ENCODE data around the gene DEFB114. TPM values are rescaled to one million over a fixed set of nuclear protein-coding genes. Genes with fewer than 3 reads are reported as not detected.
"Not testable (repeated sequence)": the region's sequence is repeated elsewhere in the genome, so short reads cannot be mapped to it uniquely, and the experiment has no call there.

Gene DEFB114
- total RNA-seq, 1 donor from 2014 or later: not detected

- Mint-ChIP-seq H3K4me1 (ENCODE audit: low read depth) (no peaks in the 10 kb centered on the region), H3K27me3 (ENCODE audit: low read depth) (no peaks in the 10 kb centered on the region), H3K36me3 (ENCODE audit: low read depth) (no peaks in the 10 kb centered on the region), H3K27ac (no peak overlapping the region), H3K4me3 (ENCODE audit: low read depth) (no peak overlapping the region), H3K9me3 (no peaks in the 10 kb centered on the region)
- intact Hi-C loops (cut with micrococcal nuclease): no loop called here
- no peak for DNase-seq (ENCODE audit: low spot score)
These were observed 2.4 kb upstream of the DEFB114 start for GRCh38 chr6:49966334-49966733.

DNA sequence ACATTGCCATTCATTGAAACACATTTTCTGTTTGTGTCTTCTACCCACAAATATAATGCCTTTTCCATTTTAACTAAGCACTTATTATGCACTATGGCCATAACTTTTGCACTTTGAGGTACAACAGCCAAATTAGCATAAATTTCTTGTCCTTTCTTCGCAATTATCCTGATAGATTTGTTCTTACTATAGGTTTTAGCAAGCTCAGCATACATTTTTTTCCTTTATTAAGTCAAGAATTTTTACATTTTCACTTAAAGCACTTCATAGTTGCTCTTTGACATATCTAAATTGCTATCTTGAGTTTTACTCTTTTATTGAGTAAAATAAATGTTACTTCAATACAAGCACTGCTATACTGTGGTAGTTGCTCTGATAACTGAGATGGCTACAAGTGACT is 5.8 kb downstream of the DEFB114 start:
- no peaks in the 10 kb centered on the region for H3K9me3 Mint-ChIP-seq
- no peaks in the 10 kb centered on the region for H3K4me1 Mint-ChIP-seq (ENCODE audit: low read depth)
- no peak for DNase-seq (ENCODE audit: low spot score)
- no peak overlapping the region for H3K4me3 Mint-ChIP-seq (ENCODE audit: low read depth)
- H3K27ac Mint-ChIP-seq: no peak overlapping the region
- intact Hi-C loops (cut with micrococcal nuclease): no loop called here
- no peaks in the 10 kb centered on the region for H3K27me3 Mint-ChIP-seq (ENCODE audit: low read depth)
- no peaks in the 10 kb centered on the region for H3K36me3 Mint-ChIP-seq (ENCODE audit: low read depth)

DNA sequence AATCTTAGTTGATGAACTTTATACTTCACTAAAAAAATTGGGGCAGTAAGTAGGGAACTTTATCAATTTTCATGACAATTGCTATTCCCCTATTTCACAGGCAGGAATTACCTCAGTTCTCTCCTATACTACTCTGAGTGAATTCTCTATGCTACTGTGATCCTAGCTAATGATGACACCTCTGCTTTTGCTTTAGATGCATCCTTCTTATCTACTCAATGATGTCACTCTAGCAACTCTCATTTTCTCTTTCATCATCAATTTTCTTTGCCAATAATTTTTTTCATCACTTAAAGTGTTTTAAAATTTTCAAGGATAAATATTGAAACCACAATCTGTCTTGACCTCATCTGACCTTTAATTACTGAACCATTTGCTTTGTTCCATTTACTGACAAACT is 8.1 kb downstream of the DEFB114 start:
- no peaks in the 10 kb centered on the region for H3K27me3 Mint-ChIP-seq (ENCODE audit: low read depth)
- no peak overlapping the region for H3K4me3 Mint-ChIP-seq (ENCODE audit: low read depth)

DNA sequence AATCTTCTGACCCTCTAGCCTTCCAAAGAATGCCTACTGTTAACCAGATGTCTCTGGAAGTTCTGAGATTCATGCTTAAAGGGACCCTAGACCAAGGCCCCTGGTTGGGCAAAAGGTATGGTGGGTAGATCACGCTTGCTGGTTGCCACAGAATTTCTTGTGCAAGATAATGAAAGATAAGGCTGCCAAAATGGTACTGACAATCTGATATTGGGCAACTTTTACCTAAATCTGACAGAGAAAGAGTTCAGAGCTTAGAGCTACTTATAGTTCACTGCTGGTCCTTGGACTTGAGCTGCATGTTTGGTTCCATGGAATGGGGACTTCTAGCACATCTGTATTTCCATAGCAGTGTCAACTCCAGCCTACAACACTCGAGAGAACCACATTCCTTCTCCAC is 12.0 kb downstream of the DEFB114 start:
- Mint-ChIP-seq H3K4me3 (ENCODE audit: low read depth) (no peak overlapping the region), H3K27ac (no peak overlapping the region), H3K27me3 (ENCODE audit: low read depth) (no peaks in the 10 kb centered on the region), H3K9me3 (no peaks in the 10 kb centered on the region), H3K4me1 (ENCODE audit: low read depth) (no peaks in the 10 kb centered on the region), H3K36me3 (ENCODE audit: low read depth) (no peaks in the 10 kb centered on the region)
- DNase-seq (ENCODE audit: low spot score): no peak
- intact Hi-C loops (cut with micrococcal nuclease): no loop called here

More for the DNA sequence above, 8.1 kb downstream of the DEFB114 start:
- Mint-ChIP-seq H3K4me1 (ENCODE audit: low read depth) (no peaks in the 10 kb centered on the region), H3K9me3 (no peaks in the 10 kb centered on the region), H3K36me3 (ENCODE audit: low read depth) (no peaks in the 10 kb centered on the region), H3K27ac (no peak overlapping the region)
- no peak for DNase-seq (ENCODE audit: low spot score)
- intact Hi-C loops (cut with micrococcal nuclease): no loop called here

DNA sequence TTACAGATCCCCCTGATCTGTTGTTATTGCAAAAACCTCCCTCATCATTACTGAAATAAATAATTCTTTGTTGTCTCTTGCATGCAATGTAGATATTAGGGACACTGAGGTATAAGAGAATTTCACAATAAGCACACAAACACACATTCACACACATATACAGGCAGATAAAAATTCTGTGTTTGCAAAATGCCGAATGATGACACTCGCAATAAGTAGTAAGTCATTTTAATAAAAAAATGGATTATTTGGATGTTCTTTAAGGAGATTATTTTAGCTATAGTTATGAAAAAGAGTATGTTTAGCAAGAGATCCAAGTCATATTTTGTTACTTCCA is 13.6 kb downstream of the DEFB114 start:
- H3K4me3 Mint-ChIP-seq (ENCODE audit: low read depth): no peak overlapping the region
- intact Hi-C loops (cut with micrococcal nuclease): no loop called here
- H3K9me3 Mint-ChIP-seq: peaks cover 5% of the 10 kb centered on the region
- no peak overlapping the region for H3K27ac Mint-ChIP-seq
- DNase-seq (ENCODE audit: low spot score): no peak
- no peaks in the 10 kb centered on the region for H3K36me3 Mint-ChIP-seq (ENCODE audit: low read depth)
- no peaks in the 10 kb centered on the region for H3K27me3 Mint-ChIP-seq (ENCODE audit: low read depth)
- no peaks in the 10 kb centered on the region for H3K4me1 Mint-ChIP-seq (ENCODE audit: low read depth)

DNA sequence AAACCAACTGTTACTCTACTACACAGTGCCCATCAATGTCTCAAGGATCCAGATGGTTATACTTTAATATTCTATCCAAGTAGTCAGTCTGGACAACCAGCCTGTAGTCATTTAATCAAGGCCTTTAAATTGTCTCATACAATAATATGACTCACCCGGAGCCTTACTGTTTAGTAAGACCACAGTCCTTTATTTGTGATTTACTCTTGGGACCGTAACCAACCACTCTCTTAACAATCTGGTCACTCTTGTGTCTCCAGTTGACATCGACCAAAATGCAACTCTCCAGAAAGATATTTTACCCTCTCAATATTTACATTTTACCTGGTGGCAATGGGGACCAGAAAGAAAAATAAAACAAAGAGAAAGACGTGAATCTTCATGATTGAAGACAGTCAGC is 14.9 kb downstream of the DEFB114 start:
- H3K27ac Mint-ChIP-seq: no peak overlapping the region
- H3K9me3 Mint-ChIP-seq: peaks cover 7% of the 10 kb centered on the region
- H3K27me3 Mint-ChIP-seq (ENCODE audit: low read depth): no peaks in the 10 kb centered on the region
- intact Hi-C loops (cut with micrococcal nuclease): no loop called here
- H3K4me1 Mint-ChIP-seq (ENCODE audit: low read depth): no peaks in the 10 kb centered on the region
- H3K36me3 Mint-ChIP-seq (ENCODE audit: low read depth): no peaks in the 10 kb centered on the region
- no peak for DNase-seq (ENCODE audit: low spot score)
- no peak overlapping the region for H3K4me3 Mint-ChIP-seq (ENCODE audit: low read depth)

DNA sequence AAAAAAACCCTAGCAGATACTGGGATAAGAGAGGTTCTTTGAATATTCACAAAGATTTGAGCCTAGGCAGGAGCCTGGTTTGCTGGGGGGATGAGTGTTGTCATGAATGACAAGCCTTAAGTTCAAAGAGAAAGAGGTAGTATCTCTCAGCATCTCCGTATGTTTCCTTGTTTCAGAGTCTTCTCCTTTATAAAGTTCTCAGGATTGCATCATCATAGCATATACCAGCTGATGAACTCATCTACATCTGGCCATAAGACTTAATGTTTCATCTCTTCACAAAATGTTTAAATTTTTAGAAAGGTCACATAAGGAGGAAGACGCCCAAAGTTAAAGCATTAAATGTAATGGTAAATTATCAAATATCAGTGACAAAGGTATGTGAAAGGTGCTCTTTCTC is 17.1 kb downstream of the DEFB114 start:
- DNase-seq (ENCODE audit: low spot score): no peak
- Mint-ChIP-seq H3K27ac (no peak overlapping the region), H3K9me3 (peaks cover 10% of the 10 kb centered on the region), H3K4me3 (ENCODE audit: low read depth) (no peak overlapping the region), H3K27me3 (ENCODE audit: low read depth) (no peaks in the 10 kb centered on the region), H3K36me3 (ENCODE audit: low read depth) (no peaks in the 10 kb centered on the region), H3K4me1 (ENCODE audit: low read depth) (no peaks in the 10 kb centered on the region)
- intact Hi-C loops (cut with micrococcal nuclease): no loop called here

DNA sequence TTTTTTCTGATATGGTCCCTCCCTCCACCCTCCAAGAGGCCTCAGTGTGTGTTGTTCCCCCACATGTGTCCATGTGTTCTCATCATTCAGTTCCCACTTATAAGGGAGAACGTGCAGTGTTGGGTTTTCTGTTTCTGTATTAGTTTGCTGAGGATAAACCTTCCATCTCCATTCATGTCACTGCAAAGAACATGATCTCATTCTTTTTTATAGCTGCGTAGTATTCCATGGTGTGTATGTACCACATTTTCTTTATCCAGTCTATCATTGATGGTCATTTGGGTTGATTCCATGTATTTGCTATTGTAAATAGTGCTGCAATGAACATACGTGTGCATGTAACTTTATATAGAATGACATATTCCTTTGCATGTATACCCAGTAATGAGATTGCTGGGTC is 19.9 kb downstream of the DEFB114 start:
- DNase-seq (ENCODE audit: low spot score); intact Hi-C loops (cut with micrococcal nuclease); H3K4me1 Mint-ChIP-seq (ENCODE audit: low read depth); H3K27ac Mint-ChIP-seq; H3K4me3 Mint-ChIP-seq (ENCODE audit: low read depth); H3K27me3 Mint-ChIP-seq (ENCODE audit: low read depth); H3K9me3 Mint-ChIP-seq; H3K36me3 Mint-ChIP-seq (ENCODE audit: low read depth): not testable (repeated sequence)

DNA sequence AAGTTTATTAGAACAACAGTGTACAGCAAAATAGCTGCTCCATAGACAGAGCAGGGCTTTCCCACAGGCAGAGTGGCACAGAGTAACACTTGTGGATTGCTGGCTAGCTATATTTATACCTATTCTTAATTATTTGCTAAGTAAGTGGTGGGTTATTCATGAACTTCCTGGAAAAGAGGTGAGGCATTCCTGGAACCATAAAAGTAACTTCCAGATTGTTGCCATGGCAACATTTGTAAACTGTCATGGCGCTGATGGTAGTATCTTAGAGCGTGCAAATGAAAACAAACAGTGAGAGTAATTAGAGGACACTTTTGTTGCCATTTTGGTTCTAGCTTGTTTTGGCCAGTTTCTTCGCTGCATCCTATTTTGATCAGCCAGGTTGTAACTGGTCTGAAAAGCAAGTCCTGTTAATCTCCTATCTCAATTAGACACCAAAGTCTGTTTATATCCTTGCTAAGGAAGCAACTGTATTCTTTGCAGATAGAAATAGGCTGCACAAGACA is 23.9 kb downstream of the DEFB114 start:
- Mint-ChIP-seq H3K36me3 (ENCODE audit: low read depth) (no peaks in the 10 kb centered on the region), H3K27me3 (ENCODE audit: low read depth) (no peaks in the 10 kb centered on the region), H3K4me1 (ENCODE audit: low read depth) (no peaks in the 10 kb centered on the region), H3K4me3 (ENCODE audit: low read depth) (no peak overlapping the region), H3K9me3 (peaks cover 5% of the 10 kb centered on the region), H3K27ac (no peak overlapping the region)
- no peak for DNase-seq (ENCODE audit: low spot score)
- intact Hi-C loops (cut with micrococcal nuclease): no loop called here

GRCh38 chr6:49937811-49938210 is 26.2 kb downstream of the DEFB114 start:
- Mint-ChIP-seq H3K27ac (no peak overlapping the region), H3K4me3 (ENCODE audit: low read depth) (no peak overlapping the region), H3K27me3 (ENCODE audit: low read depth) (no peaks in the 10 kb centered on the region)

GRCh38 chr6:49937017-49937416 is 26.9 kb downstream of the DEFB114 start:
- Mint-ChIP-seq H3K9me3 (no peaks in the 10 kb centered on the region), H3K36me3 (ENCODE audit: low read depth) (no peaks in the 10 kb centered on the region), H3K27ac (no peak overlapping the region), H3K4me1 (ENCODE audit: low read depth) (no peaks in the 10 kb centered on the region), H3K4me3 (ENCODE audit: low read depth) (no peak overlapping the region), H3K27me3 (ENCODE audit: low read depth) (no peaks in the 10 kb centered on the region)
- intact Hi-C loops (cut with micrococcal nuclease): no loop called here
- DNase-seq (ENCODE audit: low spot score): no peak

More at GRCh38 chr6:49937811-49938210, 26.2 kb downstream of the DEFB114 start:
- Mint-ChIP-seq H3K36me3 (ENCODE audit: low read depth) (no peaks in the 10 kb centered on the region), H3K4me1 (ENCODE audit: low read depth) (no peaks in the 10 kb centered on the region), H3K9me3 (no peaks in the 10 kb centered on the region)
- intact Hi-C loops (cut with micrococcal nuclease): no loop called here
- DNase-seq (ENCODE audit: low spot score): no peak

- intact Hi-C loops (cut with micrococcal nuclease): no loop called here
These were observed 28.6 kb downstream of the DEFB114 start for GRCh38 chr6:49935387-49935786.

DNA sequence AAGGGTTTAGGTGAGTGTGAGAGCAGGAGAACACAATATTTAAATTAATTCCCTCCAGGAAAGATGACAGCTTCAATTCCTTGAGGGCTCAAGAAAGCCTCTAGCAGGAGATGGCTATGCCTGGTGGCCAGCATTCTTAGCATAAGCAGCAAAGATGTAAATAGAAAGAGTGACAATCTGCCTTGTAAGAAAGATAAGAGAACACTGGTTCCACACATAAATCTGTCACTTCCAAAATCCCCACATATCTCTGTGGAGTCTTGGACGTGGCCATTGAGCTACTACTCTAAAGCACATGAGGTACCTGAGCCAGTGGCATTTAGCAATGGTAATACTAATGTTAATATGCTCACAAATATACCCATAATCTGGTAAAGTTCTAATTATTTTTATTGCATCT is 29.2 kb downstream of the DEFB114 start:
- no peaks in the 10 kb centered on the region for H3K27me3 Mint-ChIP-seq (ENCODE audit: low read depth)
- no peak overlapping the region for H3K27ac Mint-ChIP-seq
- no peaks in the 10 kb centered on the region for H3K4me1 Mint-ChIP-seq (ENCODE audit: low read depth)
- no peak for DNase-seq (ENCODE audit: low spot score)
- H3K4me3 Mint-ChIP-seq (ENCODE audit: low read depth): no peak overlapping the region
- H3K36me3 Mint-ChIP-seq (ENCODE audit: low read depth): no peaks in the 10 kb centered on the region
- intact Hi-C loops (cut with micrococcal nuclease): no loop called here
- H3K9me3 Mint-ChIP-seq: no peaks in the 10 kb centered on the region

More at GRCh38 chr6:49935387-49935786, 28.6 kb downstream of the DEFB114 start:
- H3K27ac Mint-ChIP-seq: no peak overlapping the region
- H3K4me1 Mint-ChIP-seq (ENCODE audit: low read depth): no peaks in the 10 kb centered on the region
- DNase-seq (ENCODE audit: low spot score): no peak
- no peaks in the 10 kb centered on the region for H3K27me3 Mint-ChIP-seq (ENCODE audit: low read depth)
- no peaks in the 10 kb centered on the region for H3K9me3 Mint-ChIP-seq
- no peaks in the 10 kb centered on the region for H3K36me3 Mint-ChIP-seq (ENCODE audit: low read depth)
- H3K4me3 Mint-ChIP-seq (ENCODE audit: low read depth): no peak overlapping the region

- H3K9me3 Mint-ChIP-seq: no peaks in the 10 kb centered on the region
- no peaks in the 10 kb centered on the region for H3K27me3 Mint-ChIP-seq (ENCODE audit: low read depth)
- no peak overlapping the region for H3K4me3 Mint-ChIP-seq (ENCODE audit: low read depth)
- intact Hi-C loops (cut with micrococcal nuclease): no loop called here
- no peak for DNase-seq (ENCODE audit: low spot score)
- H3K36me3 Mint-ChIP-seq (ENCODE audit: low read depth): no peaks in the 10 kb centered on the region
- H3K4me1 Mint-ChIP-seq (ENCODE audit: low read depth): no peaks in the 10 kb centered on the region
- no peak overlapping the region for H3K27ac Mint-ChIP-seq
These were observed 30.4 kb downstream of the DEFB114 start for GRCh38 chr6:49933526-49933925.
